Heart right ventricle (tissue), 16 donors: ENCODE results near the gene GNPTG. TPM values are rescaled to one million over a fixed set of nuclear protein-coding genes. Genes with fewer than 3 reads are reported as not detected.
A peak's percentile ranks its signal among the peaks of the same experiment; 100 is the strongest.

Experiments
- ATAC-seq, 8 donors: fragments of 200-7000 bp; cut with Tn5 transposase; one replicate each; pipeline ENCODE4 v1.9.1; 2020; ENCODE audit warnings: mild to moderate bottlenecking in 8 of 8, moderate library complexity in 8 of 8, moderate number of reproducible peaks in 1 of 8
- DNase-seq, 2 donors: peaks; one replicate each; pipeline ENCODE4 v3.0.0-alpha.2; 2020
- H3K27ac ChIP-seq, 10 donors: fragments of 200-600 bp; sonication (generic) in 2 of 10; one replicate each; pipeline versions ENCODE4 v1.5.0 to v1.8.0; 2020 to 2022; ENCODE audit warnings: mild to moderate bottlenecking in 3 of 10
- H3K27me3 ChIP-seq, 7 donors: fragments of 200-600 bp; one replicate each; pipeline ENCODE4 v1.8.0; 2021 to 2022; ENCODE audit warnings: mild to moderate bottlenecking in 2 of 7
- H3K36me3 ChIP-seq, 9 donors: fragments of 200-600 bp; sonication (generic) in 1 of 9; one replicate each; pipeline versions ENCODE4 v1.5.0 to v1.8.0; 2020 to 2022; ENCODE audit warnings: mild to moderate bottlenecking in 2 of 9
- H3K4me1 ChIP-seq, 9 donors: fragments of 200-600 bp; sonication (generic) in 1 of 9; one replicate each; pipeline versions ENCODE4 v1.5.0 to v1.8.0; 2020 to 2022; ENCODE audit warnings: mild to moderate bottlenecking in 4 of 9
- H3K4me3 ChIP-seq, 10 donors: fragments of 200-600 bp; sonication (generic) in 2 of 10; one replicate each; pipeline versions ENCODE4 v1.5.0 to v1.8.0; 2020 to 2022; ENCODE audit warnings: mild to moderate bottlenecking in 7 of 10, moderate library complexity in 2 of 10
- H3K9me3 ChIP-seq, 11 donors: fragments of 200-600 bp in 10 of 11; sonication (generic) in 2 of 11; one replicate each; pipeline versions ENCODE4 v1.5.0 to v1.8.0; 2013 to 2022; ENCODE audit warnings: mild to moderate bottlenecking in 2 of 11, control low read depth in 1 of 11, moderate library complexity in 1 of 11
- WGBS, 2 donors: extraction: QIAGEN DNeasy Blood & Tissue Kit; methylation state at CpG; one replicate each; pipeline ENCODE4 v1.1.7; 2013; ENCODE audit warnings: inconsistent platforms in 1 of 2; 5-methylcytosine and 5-hydroxymethylcytosine counted together
- intact Hi-C, 10 donors: fragments of 100-400 bp; cut with DNase I; formaldehyde crosslinking; loops; one replicate each; pipeline versions ENCODE4 v1.11.1 to v1.14.2; 2022
- polyA plus RNA-seq, 2 donors: library from polyadenylated mRNA; stranded (reverse); fragments of 200-250 nt; gene quantifications; one replicate each; pipeline ENCODE4 v1.2.3, GENCODE V29; 2013
- total RNA-seq, 10 donors: library from RNA; stranded (reverse); fragmentation: NEBNext Ultra II Directional in 3 of 10; extraction: Animal tissue kit (Norgen Biotek cat#: 25700) in 3 of 10; gene quantifications; one replicate each; pipeline versions ENCODE4 v1.2.1 to v1.2.4, GENCODE V29; 2021 to 2023
- TF ChIP-seq, protein P1 (sequence below), 9 donors: fragments of 200-600 bp; sonication (generic) in 2 of 9; IDR thresholded peaks; one replicate each; pipeline versions ENCODE4 v1.5.0 to v1.8.0; 2021 to 2022; ENCODE audit warnings: antibody characterized with exemption in 9 of 9, mild to moderate bottlenecking in 5 of 9, moderate library complexity in 1 of 9
- donor health status: Arrhythmogenic right ventricular cardiomyopathy.
- donor health status: ischemic (EF 13 %, LVEDD 7.1; RV severe dilation, severe dysfunction).
- donor health status: healthy with polysubstance abuse.
- donor health status: DM: no; HTN: yes; CAD: no.
- donor health status: DM: no; HTN: no; CAD: no.
- donor health status: ischemic (EF 25% LVEDD 6.9; RV normal size, moderate dysfunction).
- donor health status: ischemic (EF 25% LVEDD 5.7; RV mildly dilated, moderate dysfunction).
- donor health status: healthy.
- donor health status: DM: yes; HTN: yes; CAD: no.
- donor health status: Ischemic cardiomyopathy.
- donor health status: ischemic (EF 35%, LVEDD 5.7; RV mildly dilated, moderate dysfunction).
- donor health status: nonischemic (EF 11% LVEDD 7.7; RV severe dilation, severe dysfunction).
- donor health status: DM: yes; HTN: yes; CAD: no.
- donor health status: PGD.
- donor health status: ischemic (EF 29% LVEDD 5.4; RV normal size, mild dysfunction).
- donor health status: nonischemic (EF 23%, LVEDD 6.1; RV moderate dilation, normal function).

GNPTG gene
- total and polyA plus RNA-seq, 12 donors = 24.8 to 56.3 (median 31.8) TPM

DNA sequence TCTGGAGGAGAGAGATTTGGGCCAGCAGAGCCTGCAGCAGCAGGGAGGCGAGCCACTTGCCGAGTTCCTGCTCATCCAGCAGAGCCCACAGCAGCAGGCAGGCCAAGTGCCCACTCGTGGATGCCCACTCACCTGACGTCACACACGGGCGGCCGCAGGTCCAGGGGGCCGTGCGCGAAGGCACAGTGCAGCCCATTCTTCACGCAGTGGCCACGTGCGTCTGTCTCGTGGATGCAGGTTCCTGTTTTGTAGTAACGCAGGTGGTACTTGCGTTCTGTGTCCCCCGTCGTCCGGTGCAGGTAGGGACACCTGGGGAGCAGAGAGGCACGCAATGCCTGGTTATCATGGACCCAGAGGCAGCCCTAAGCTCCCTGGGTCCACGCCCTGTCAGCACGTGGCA is 51.3 kb downstream of the GNPTG start:
- TF ChIP-seq, protein P1, sequence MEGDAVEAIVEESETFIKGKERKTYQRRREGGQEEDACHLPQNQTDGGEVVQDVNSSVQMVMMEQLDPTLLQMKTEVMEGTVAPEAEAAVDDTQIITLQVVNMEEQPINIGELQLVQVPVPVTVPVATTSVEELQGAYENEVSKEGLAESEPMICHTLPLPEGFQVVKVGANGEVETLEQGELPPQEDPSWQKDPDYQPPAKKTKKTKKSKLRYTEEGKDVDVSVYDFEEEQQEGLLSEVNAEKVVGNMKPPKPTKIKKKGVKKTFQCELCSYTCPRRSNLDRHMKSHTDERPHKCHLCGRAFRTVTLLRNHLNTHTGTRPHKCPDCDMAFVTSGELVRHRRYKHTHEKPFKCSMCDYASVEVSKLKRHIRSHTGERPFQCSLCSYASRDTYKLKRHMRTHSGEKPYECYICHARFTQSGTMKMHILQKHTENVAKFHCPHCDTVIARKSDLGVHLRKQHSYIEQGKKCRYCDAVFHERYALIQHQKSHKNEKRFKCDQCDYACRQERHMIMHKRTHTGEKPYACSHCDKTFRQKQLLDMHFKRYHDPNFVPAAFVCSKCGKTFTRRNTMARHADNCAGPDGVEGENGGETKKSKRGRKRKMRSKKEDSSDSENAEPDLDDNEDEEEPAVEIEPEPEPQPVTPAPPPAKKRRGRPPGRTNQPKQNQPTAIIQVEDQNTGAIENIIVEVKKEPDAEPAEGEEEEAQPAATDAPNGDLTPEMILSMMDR (IDR thresholded peaks at IDR 0.05) = no peak
- ATAC-seq = no peak
- Histone ChIP-seq H3K4me3 (no peak overlapping the region), H3K27me3 (no peaks in the 10 kb centered on the region), H3K36me3 (peaks cover 0 to 91% (median 30%) of the 10 kb centered on the region in 9 donors), H3K27ac (no peak overlapping the region), H3K9me3 (no peaks in the 10 kb centered on the region), H3K4me1 (peaks cover 0 to 10% (median 6%) of the 10 kb centered on the region in 9 donors)
- DNase-seq = no peak
- intact Hi-C loops = loop anchor here in 2 of 10 donors (10.0 kb wide), 2 partner anchors 58 to 88 kb away; no protein-coding TSS in a partner anchor
- WGBS, 2 donors = 92 to 93% methylated on average over 22 of the region's 22 CpGs

DNA sequence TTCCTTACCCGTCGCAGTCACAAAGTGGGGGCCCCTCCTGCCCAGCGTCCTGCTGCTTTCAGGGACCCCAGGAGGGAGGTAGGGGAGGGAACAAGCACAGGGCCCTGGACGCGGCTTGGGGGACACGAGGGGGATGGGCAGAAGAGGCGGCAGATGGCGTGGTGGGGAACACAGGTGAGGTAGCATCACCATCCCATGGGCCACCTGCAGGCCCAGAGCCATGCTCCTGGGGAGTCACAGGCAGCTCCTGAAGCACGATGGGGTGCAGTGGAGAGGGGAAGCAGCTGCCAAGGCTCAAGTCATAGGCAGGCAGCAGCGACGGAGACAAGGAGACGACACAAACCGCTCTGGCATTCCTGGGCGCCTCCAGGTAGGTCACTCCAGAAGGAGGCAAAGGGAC is 52.0 kb downstream of the GNPTG start:
- H3K27ac ChIP-seq = no peak overlapping the region
- TF ChIP-seq, protein P1 (IDR thresholded peaks at IDR 0.05) = no peak
- peaks cover 0 to 15% (median 12%) of the 10 kb centered on the region in 9 donors for H3K4me1 ChIP-seq
- H3K9me3 ChIP-seq = no peaks in the 10 kb centered on the region
- peaks cover 0 to 84% (median 29%) of the 10 kb centered on the region in 9 donors for H3K36me3 ChIP-seq
- intact Hi-C loops = loop anchor here in 2 of 10 donors (10.0 kb wide), 2 partner anchors 59 to 89 kb away; no protein-coding TSS in a partner anchor
- H3K4me3 ChIP-seq = no peak overlapping the region
- WGBS, 2 donors = 91 to 92% methylated on average over 14 of the region's 14 CpGs
- DNase-seq (no peak), ATAC-seq (no peak)
- no peaks in the 10 kb centered on the region for H3K27me3 ChIP-seq

DNA sequence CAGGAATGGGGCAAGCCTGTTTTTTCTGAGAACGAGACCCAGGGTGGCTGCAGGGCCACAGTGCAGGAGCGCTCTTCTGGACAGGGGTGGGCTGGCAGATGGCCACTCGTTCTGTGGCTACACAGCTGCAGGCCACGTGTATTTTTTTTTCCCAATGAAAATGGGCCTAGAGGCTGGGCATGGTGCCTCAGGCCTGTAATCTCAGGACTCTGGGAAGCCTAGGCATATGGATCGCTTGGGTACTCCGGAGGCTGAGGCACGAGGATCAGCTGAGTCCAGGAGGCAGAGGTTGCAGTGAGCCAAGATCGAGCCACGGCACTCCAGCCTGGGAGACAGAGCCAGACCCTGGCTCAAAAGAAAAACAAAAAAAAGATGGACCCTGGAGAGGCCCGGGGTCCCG is 56.0 kb downstream of the GNPTG start:
- DNase-seq (no peak), ATAC-seq (peak; percentile 12 to 51 (median 24))
- intact Hi-C loops = loop anchor here in 2 of 10 donors (10.0 kb wide), 2 partner anchors 63 to 93 kb away; no protein-coding TSS in a partner anchor
- TF ChIP-seq, protein P1 (IDR thresholded peaks at IDR 0.05) = no peak
- peak overlapping the region in 7 of 10 donors; percentile 26 to 68 (median 54) for H3K27ac ChIP-seq
- no peaks in the 10 kb centered on the region for H3K9me3 ChIP-seq
- H3K36me3 ChIP-seq = peaks cover 0 to 75% (median 4%) of the 10 kb centered on the region in 9 donors
- H3K4me3 ChIP-seq = peak overlapping the region in 9 of 10 donors; percentile 24 to 65 (median 57)
- H3K27me3 ChIP-seq = no peaks in the 10 kb centered on the region
- peaks cover 0 to 30% (median 20%) of the 10 kb centered on the region in 9 donors for H3K4me1 ChIP-seq
- WGBS, 2 donors = 25 to 27% methylated on average over 11 of the region's 11 CpGs

DNA sequence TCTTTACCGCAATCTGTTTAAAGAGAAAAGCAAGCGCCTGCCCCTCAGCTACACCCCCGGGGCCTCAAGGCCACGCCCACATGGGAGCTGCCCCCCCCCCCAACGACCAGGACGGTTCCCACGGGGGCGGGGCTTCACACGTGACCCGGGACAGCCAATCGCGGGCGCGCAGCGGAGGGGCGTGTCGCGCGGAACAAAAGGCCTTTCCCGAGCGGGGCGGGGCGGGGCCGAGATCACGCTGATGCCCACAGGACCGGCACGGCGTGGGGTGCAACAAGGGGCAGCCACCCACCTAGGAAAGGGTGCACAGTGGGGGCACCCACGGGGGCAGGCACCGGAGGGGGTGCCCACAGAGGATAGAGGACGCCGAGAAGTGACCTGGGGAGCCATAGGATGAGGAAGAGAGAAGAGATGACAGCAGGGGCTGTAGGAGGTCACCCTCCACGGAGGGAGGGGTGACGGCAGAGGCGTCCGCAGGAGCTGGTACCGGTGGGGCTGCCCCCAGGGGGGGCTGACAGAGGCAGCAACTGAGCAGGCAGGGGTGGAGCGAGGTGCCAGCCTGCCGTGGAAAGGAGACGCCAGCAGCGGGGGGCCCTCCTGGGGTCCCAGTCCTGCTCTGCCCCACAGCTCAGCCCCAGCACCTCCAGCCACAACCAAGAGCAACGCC is 56.6 kb downstream of the GNPTG start:
- no peaks in the 10 kb centered on the region for H3K9me3 ChIP-seq
- no peaks in the 10 kb centered on the region for H3K27me3 ChIP-seq
- intact Hi-C loops = loop anchor here in 2 of 10 donors (10.0 kb wide), 2 partner anchors 64 to 94 kb away; no protein-coding TSS in a partner anchor
- peak; percentile 96 to 97 for DNase-seq
- ATAC-seq = peak; percentile 92 to 98 (median 97)
- H3K36me3 ChIP-seq = peaks cover 0 to 73% (median 3%) of the 10 kb centered on the region in 9 donors
- H3K4me3 ChIP-seq = peak overlapping the region; percentile 16 to 65 (median 56)
- TF ChIP-seq, protein P1 (IDR thresholded peaks at IDR 0.05) = no peak
- H3K4me1 ChIP-seq = peaks cover 0 to 36% (median 24%) of the 10 kb centered on the region in 9 donors
- H3K27ac ChIP-seq = peak overlapping the region in 9 of 10 donors; percentile 12 to 71 (median 55)
- 2 to 4% methylated on average over 36 to 42 of the region's 42 CpGs for WGBS, 2 donors
